Ramos (cell line): ENCODE results near the gene HMOX2.

Experiments used
- in situ Hi-C: fragments of 300-500 bp; cut with MboI; formaldehyde crosslinking; loops from one replicate; pipeline ENCODE4 v1.14.3; 2022; ENCODE audit warnings: low sequenced_read_pairs; ENCODE audit not compliant: unreplicated experiment

HMOX2 gene, protein sequence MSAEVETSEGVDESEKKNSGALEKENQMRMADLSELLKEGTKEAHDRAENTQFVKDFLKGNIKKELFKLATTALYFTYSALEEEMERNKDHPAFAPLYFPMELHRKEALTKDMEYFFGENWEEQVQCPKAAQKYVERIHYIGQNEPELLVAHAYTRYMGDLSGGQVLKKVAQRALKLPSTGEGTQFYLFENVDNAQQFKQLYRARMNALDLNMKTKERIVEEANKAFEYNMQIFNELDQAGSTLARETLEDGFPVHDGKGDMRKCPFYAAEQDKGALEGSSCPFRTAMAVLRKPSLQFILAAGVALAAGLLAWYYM

DNA sequence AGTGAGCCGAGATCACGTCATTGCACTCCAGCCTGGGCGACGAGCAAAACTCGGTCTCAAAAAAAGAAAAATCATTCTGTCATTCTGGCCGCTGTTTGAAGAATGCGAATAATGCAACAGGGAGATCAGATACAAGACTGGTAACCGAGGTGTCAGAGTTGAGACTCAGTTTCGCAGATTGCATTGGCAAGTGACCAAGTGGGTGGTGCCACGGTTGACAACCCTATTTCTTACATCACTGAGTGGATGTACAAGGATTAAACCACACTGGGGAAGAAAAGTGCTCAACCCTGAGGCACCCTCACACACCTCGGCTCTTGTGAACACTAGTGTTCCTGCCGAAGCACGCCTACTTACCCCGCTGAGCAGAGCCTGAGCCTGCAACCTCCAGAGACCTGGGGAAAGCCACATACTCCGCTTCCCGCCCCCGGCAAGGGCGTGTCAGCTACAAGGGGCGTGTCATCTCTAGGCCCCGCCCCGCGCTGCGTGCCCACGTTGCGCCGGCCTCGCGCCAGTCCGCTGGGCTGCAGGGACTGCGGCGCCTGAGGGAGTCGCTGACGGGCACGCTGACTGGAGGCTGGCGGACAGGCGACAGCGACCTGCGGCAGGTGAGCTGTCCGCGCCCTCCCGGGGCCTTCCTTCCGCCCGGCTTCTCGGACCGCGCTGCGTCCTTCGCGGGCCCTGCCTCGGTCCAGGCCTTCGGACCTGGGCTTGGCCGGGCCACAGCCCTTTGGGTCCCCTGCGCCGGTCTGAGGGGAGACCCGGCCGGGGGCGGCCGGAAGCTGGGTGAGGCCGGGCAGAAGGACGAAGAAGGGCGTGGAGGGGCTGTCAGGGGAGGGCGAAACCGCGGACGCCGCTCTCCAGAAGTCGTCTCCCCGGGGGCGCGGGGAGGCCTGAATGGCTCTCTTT lies at the start of gene HMOX2:
HMOX2 (plus strand) TSS at position 519 of the 909 bp plus-strand sequence. CDS start 29,127 bp downstream, outside the sequence.
- in situ Hi-C loops: no loop called here

DNA sequence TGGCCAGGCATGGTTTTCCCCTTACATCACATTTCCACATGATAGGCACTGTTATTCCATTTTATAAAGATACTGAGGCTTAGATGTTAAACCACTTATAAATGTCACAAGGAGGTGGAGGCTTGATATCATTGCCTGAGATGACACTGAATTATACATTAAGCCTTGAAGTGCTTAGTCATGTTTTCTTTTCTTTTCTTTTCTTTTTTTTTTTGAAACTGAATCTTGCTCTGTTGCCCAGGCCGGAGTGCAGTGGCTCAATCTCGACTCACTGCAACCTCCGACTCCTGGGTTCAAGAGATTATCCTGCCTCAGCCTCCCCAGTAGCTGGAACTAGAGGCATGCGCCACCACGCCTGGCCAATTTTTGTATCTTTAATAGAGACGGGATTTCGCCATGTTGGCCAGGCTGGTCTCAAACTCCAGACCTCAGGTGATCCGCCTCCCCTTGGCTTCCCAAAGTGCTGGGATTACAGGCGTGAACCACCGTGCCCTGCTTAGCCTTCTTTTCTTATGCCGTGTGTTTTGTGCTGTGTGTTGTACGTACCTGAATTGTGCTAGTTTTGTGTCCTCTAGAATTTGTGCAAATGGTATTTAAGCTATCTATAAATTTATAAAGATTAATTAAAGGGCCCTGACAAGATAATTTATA lies 49.4 kb upstream of the HMOX2 start:
- in situ Hi-C loops: no loop called here

DNA sequence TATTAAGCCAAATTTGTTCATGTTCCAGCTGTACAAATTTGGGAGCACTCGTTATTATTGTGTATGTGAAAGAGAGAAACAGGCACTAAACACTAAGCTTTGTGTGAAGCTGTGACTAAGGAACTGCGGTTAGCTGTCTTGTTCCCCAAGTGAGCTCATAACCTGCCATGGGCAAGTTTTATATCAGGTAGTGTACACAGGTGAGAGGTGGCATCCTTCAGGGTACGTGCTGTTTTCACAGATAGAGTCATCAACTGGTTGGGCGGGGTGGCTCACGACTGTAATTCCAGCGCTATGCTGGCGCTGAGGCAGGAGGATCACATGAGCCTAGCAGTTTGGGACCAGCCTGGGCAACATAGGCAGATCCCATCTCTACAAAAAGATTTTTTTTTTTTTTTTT lies 47.7 kb upstream of the HMOX2 start:
- in situ Hi-C loops: no loop called here

DNA sequence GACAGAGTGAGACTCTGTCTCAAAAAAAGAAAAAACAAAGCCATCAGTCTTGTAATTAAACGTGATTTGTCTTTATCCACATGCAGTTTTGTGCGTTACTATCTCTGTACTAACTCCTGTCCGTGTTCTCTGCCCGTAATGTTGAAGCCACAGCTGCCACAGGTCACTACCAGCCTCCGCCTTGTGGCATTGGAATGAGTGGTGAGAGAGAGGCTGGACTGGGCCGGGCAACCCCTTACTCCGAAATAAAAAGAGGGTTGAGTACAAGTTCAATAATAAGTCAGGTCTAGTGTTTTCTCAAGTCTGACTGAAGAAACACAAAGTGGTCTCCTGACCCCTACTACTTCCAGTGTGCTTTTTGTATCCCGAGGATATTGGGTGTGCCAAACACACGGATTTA lies 45.2 kb upstream of the HMOX2 start:
- in situ Hi-C loops: no loop called here

DNA sequence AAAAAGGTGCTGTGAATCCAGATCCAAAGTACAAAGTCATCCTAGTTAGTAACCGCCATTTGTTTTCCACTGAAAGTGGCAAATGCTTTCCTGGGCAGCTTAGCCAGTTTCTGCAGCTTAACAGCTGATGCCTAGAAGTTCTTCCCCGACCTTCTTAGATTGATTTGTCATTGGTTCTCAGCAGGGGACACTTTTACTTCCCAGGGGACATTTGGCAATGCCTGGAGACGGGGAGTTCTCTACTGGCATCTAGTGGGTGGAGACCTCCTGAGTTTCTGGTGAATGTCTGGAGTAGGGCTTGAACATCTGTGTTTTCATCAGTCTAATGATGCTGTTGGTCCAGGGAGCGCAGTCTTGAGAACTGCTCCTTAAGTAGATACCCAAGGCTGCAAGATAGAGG lies 43.0 kb upstream of the HMOX2 start:
- in situ Hi-C loops: no loop called here

DNA sequence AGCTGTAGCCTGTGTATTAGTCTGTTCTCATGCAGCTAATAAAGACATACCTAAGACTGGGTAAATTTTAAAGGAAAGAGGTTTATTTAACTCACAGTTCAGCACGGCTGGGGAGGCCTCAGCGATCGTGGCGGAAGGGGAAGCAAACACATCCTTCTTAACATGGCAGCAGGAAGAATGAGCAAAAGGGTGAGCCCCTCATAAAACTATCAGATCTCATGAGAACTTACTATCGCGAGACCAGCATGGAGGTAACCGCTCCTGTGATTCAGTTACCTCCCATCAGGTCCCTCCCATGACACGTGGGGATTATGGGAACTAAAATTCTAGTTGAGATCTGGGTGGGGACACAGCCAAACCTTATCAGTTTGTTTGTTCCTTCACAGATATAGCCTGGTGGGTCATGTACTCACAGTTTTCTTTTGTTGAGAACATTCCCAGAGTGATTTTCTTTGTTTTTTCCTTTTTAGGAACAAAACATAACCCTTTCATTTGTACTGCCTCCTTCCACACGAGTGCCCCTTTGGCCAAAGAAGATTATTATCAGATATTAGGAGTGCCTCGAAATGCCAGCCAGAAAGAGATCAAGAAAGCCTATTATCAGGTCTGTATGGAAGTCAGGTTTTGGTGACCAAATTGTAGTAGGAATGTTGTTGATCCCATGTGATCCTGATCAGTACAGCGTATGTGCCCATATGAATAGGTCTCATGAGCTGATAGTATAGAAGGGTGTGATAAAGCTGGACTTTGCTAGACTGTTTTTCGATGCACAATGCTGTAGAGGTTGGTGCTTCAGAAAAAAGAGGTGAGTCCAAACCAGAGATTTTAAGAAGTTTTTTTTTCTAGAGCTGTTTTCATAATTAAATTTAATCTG lies 42.0 kb upstream of the HMOX2 start:
- in situ Hi-C loops: no loop called here

DNA sequence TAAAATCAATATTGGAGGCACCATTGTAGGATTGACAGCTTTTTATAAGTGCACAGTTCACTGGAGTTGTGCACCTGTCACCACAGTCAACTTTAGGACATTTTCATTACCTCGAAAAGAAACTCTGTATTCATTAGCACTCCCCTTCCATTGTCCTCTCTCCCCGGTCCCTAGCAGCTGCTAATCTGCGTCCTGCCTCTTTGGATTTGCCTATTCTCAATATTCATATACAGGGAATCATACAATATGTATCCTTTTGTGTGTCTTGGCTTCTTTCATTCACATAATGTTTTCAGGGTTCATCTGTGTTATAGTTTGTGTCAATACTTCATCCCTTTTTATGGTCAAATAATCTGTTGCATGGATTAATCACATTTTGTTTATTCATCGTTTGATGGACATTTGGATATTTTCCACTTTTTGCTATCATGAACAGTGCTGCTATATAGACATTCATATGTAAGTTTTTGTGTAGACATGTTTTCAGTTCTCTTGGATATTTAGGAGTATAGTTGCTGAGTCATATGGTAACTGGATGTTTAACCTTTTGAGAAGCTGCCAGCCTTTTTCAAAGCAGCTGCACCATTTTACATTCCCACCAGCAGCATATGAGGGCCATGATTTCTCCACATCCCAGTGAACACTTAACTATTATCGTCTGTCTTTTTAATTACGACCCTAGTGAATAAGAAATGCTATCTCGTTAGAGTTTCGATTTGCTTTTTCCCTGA lies 40.7 kb upstream of the HMOX2 start:
- in situ Hi-C loops: no loop called here

DNA sequence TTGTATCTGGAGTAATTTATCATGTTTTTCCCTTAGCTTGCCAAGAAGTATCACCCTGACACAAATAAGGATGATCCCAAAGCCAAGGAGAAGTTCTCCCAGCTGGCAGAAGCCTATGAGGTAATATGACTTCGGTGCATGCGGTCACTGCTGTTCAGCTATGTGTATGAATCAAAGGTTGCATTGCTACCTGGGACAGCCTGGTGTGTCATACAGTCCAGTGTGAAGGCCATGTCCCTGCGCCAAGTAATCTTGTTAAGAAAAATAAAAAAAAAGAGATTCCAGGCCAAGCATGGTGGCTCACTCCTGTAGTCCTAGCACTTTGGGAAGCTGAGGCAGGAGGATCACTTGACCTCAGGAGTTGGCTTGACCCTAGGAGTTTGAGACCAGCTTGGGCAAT lies 38.8 kb upstream of the HMOX2 start:
- in situ Hi-C loops: no loop called here

DNA sequence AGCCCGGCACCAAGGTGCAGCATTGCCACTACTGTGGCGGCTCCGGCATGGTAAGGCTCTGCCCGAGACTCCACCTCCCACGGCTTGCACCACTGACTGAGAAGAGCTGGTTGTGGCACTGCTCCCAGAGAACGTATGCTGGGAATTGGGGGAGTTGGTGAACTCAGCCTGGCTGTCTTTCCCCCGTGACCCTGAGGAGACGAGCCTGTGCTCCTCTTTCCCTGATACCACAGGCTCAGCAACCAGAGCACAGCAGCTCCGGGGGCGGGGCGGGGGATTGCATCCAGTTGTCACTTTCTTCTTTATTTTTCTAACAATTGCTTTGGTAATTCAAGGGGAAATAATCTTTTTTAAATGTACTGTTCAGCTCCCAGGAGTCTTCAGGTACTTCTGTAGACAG lies 33.8 kb upstream of the HMOX2 start:
- in situ Hi-C loops: no loop called here

DNA sequence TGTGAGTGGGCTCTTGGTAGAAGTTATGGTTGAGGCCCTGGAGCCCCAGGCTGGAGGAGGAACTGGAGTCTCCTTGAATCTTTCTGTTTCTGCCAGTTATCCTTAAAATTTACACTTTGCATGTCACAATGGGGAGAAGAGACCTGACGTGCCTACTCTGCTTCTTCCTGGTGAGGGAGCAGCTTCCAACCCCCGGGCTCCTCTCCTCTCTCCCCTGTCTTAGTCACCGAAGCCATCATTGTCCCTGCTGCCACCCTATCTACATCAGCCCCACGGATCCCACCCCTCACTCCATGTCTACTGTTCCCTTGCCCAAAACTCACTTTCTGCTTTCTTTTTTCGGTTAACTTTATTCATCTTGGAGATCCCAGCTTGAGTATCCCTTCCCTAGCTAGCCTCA lies 32.9 kb upstream of the HMOX2 start:
- in situ Hi-C loops: no loop called here

DNA sequence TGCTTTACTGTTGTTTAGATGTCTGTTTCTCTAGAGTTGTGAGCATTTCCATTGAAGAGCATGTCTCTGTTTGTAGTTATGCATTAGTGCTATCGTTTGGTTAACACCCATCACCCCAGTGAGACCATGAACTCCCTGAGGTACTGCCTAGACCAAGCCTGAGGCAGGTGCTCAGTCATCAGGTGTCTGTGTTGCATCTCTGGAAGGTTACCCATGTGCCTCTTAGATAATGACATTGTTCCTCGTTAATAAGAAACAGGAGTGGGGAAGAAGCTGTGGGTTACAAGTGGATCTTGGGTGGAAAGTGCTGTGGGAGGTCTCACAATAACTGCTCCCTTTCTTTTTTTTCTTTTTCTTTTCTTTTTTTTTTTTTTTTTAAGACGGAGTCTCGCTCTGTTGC lies 32.2 kb upstream of the HMOX2 start:
- in situ Hi-C loops: no loop called here

DNA sequence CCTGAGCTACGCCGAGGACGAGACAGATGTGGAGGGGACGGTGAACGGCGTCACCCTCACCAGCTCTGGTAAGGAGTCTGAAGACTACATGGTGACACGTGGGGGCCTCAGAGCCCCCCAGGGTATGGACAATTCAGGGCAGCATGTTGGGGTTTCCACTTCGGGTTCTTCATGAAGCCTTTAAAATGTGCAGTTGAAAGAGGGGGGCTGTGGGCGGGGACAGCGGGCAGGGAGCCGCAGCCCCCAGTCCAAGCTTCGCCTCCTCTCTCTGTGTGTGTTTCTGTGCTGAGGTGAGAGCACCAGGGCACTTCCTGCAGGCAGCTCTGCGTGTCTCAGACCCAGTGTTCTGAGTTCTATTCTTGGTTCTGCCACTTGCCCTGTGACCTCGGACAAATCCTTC lies 25.8 kb upstream of the HMOX2 start:
- in situ Hi-C loops: no loop called here

DNA sequence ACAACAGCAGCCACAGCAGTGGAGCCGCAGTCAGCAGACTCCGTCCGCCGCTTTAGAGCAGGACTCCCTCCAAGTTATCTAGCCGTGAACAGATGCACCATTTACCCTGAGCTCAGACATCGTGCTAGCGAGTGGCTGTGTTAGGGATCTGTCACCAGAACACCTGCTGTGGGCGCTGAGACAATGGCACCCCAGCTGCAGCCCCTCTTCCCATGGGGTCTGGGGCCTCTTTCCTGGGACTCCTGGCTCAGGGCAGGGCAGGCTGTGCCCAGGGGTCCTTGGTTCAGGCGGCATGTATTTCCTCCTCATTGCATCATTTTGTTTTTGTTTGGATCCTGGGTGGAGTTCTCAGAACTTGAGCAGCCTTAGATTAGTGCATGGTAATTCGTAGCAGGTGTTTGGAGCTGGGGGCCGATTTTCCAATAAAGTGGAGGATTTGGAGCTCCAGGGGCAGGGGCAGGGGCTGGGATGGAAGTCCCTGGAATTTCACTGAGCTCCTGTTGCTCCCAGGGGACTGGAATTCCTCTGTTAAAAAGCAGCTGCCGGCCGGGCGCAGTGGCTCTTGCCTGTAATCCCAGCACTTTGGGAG lies 25.2 kb upstream of the HMOX2 start:
- in situ Hi-C loops: no loop called here

DNA sequence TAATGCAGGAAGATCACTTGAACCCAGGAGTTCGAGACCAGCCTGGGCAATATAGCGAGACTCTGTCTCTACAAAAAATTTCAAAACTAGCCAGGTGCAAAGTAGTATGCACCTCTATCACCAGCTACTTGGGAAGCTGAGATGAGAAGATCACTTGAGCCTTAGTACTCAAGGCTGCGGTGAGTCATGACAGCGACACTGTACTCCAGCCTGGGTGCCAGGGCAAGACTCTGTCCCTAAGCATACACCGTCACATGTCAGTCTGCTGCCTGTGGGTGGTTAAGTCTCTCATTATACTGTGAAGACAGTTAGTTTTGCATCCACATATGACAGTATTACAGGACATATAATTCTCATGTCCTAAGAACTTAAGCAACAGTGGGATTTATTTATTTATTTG lies 23.5 kb upstream of the HMOX2 start:
- in situ Hi-C loops: no loop called here

DNA sequence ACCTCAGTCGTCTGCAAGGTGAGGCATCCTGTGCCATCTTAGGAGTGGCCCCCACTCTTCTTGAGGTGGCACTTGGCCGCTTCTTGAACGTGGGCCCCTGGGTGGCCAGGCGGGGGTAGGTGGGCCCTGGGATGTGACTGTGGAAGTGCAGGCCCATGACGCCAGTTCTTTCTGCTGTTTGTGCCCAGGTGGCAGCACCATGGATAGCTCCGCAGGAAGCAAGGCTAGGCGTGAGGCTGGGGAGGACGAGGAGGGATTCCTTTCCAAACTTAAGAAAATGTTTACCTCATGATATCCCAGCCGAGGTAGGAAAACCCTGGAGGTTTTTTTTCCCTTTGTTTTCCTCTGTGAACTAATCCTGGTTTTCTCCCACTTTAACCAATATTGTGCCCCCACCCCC lies 21.6 kb upstream of the HMOX2 start:
- in situ Hi-C loops: no loop called here

DNA sequence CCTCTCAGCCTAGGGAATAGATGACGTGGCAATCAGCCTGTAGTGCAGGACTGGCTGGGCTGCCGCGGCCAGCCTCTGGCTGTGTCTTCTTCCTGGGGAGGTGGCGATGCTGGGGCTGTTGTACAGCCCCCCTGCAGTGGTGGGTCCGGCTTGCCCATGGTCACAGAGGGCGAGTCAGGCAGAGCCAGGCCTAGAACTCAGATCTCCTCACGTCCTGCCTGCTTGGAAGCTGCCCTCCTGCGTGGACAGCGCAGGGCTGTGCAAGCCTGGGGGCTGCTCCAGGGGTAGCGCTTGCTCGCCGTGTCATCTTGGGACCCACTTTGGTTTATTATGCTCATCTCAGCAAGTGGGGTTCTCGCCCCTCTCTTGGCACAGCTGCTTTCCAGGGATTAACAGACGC lies 21.1 kb upstream of the HMOX2 start:
- in situ Hi-C loops: no loop called here

DNA sequence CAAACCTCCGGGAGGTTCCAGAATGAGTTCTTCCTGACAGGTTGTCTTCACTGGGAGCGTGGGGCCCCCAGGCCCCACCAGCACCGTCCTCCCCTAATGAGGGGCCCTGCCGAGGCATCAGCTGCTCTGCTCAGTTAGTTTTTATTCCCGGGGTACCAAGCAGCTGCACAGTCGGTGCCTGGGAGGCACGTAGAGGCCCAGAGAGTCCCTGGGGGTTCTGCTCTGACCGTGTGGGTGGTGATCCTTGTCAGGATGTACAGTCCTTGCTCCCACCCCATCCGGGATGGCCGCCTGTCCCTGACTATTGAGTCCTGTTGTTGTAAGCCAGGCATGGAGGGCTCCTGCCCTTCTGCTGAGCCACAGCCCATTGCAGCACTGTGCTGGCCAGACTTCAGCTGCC lies 20.2 kb upstream of the HMOX2 start:
- in situ Hi-C loops: no loop called here

DNA sequence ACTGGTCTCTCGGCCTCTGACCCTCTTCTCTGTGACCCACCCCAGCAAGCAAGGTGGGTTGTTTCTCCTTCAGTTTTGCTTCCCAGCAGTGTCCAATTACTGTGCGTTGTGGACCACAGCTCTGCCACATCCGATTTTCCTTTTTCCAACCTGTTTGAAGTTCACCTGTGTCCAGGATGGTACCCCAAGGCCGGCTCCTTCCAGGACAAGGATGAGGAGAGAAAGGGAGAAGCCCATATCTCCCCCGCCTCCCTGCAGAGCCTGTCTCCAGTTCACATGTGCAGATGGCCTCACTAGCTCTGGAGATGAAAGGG lies 15.3 kb upstream of the HMOX2 start:
- in situ Hi-C loops: no loop called here
